Colonic mucosa (tissue), 4 donors: ENCODE measurements around the gene UCK1. TPM values are rescaled to one million over a fixed set of nuclear protein-coding genes. Genes with fewer than 3 reads are reported as not detected.

Experiments
- DNase-seq: peaks from one replicate; pipeline ENCODE4 v3.0.0-alpha.2; 2020
- H3K27ac ChIP-seq: fragments of 200-600 bp; one replicate; pipeline ENCODE4 v1.8.0; 2021
- H3K27me3 ChIP-seq: fragments of 200-600 bp; one replicate; pipeline ENCODE4 v1.8.0; 2021
- H3K36me3 ChIP-seq: fragments of 200-600 bp; one replicate; pipeline ENCODE4 v1.8.0; 2021
- H3K4me1 ChIP-seq: fragments of 200-600 bp; one replicate; pipeline ENCODE4 v1.8.0; 2021; ENCODE audit warnings: mild to moderate bottlenecking
- H3K4me3 ChIP-seq: fragments of 200-600 bp; one replicate; pipeline ENCODE4 v1.8.0; 2021
- H3K9ac ChIP-seq, 2 donors: one replicate each; pipeline ENCODE4 v1.7.0; 2013; ENCODE audit warnings: control low read depth in 2 of 2, low read depth in 2 of 2, low read length in 2 of 2
- H3K9me3 ChIP-seq: fragments of 200-600 bp; one replicate; pipeline ENCODE4 v1.8.0; 2021
- CTCF ChIP-seq: fragments of 200-600 bp; IDR thresholded peaks from one replicate; pipeline ENCODE4 v1.8.0; 2022; ENCODE audit warnings: antibody characterized with exemption, mild to moderate bottlenecking
- intact Hi-C: fragments of 100-400 bp; cut with DNase I; formaldehyde crosslinking; loops from one replicate; pipeline ENCODE4 v1.14.1; 2022
- total RNA-seq, 2 donors: library from RNA; stranded (reverse); fragmentation: NEBNext Ultra II Directional in 1 of 2; extraction: Animal tissue kit (Norgen Biotek cat#: 25700) in 1 of 2; gene quantifications; one replicate each; pipeline ENCODE4 v1.2.1, GENCODE V29; 2021
- donor health status: healthy.
- donor health status: DM: no; HTN: no; CAD: no.
- donor health status: DM: no; HTN: no; CAD: no.

The UCK1 gene
- total RNA-seq, 2 donors from 2014 or later, result 20.2 to 29.3 TPM

DNA sequence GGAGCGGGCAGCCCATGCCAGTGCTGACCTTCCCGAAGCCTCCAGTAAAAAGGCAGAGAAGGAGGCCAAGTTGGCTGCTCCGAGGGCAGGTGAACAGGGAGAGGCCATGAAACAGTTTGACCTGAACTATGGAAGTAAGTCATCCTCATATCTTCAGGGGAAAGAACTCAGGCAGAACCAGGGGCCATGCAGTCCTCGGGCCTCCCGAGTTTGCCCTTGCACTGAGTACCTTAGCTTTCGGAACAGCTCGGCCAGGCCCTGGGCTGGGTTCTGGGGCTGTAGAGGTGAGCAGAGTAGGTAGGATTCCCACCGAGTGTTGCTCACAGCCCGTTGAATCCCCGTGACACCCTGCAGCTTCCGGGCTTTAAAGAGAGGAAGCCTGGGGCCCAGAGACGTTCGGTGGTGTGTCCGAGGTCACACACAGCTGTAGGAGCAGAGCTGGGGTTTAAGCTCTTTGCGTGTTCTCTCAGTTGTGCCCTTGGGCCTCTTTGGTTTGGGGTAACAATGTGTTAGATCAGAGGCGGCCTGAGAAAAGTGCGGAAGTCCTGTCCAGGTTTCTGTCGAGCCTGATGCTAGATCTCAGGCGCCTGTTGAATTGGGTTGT is 53.1 kb downstream of the UCK1 start:
- no peak for TF ChIP-seq CTCF
- H3K9ac ChIP-seq, result no peak overlapping the region
- H3K36me3 ChIP-seq, result peaks cover 52% of the 10 kb centered on the region
- intact Hi-C loops, result loop anchor here (2.0 kb wide), 1 partner anchor 127 kb away; no protein-coding TSS in a partner anchor
- DNase-seq, result no peak
- no peaks in the 10 kb centered on the region for H3K27me3 ChIP-seq
- no peaks in the 10 kb centered on the region for H3K4me1 ChIP-seq
- no peaks in the 10 kb centered on the region for H3K9me3 ChIP-seq
- H3K27ac ChIP-seq, result no peak overlapping the region
- H3K4me3 ChIP-seq, result no peak overlapping the region

- no peaks in the 10 kb centered on the region for H3K27me3 ChIP-seq
- no peak overlapping the region for H3K27ac ChIP-seq
- H3K4me1 ChIP-seq, result no peaks in the 10 kb centered on the region
- no peak overlapping the region for H3K4me3 ChIP-seq
- no peaks in the 10 kb centered on the region for H3K9me3 ChIP-seq
- peaks cover 51% of the 10 kb centered on the region for H3K36me3 ChIP-seq
- DNase-seq, result no peak
- H3K9ac ChIP-seq, result no peak overlapping the region
- TF ChIP-seq CTCF, result no peak
- intact Hi-C loops, result no loop called here
Observed at GRCh38 chr9:131477367-131477766, 53.7 kb downstream of the UCK1 start.

DNA sequence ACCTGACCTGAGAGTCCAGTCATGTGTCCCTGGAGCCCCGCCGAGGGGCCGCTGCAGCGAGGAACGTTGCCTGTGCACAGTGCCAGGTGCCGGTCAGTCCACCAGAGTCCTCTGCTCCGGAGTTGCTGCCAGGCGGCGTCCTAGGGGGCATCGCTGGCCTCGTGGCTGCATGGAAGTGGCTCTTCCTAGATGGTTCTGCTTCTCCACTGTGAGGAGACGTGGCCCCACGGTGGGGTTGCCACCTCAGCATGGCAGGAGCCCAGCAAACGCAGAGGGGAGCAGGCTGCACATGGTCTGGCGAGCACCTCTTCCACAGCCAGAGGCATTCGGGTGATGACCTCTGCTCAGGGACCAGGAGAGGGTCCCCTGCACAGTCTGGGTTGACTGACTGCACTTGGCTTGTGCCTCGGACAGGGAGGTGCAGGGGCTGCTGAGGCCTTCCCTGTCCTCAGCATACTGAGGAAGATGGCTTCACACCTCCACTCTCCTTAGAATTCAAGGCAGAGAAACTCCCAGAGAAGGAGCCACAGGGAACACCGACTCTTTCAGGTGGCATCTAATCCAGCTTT is 54.2 kb downstream of the UCK1 start:
- DNase-seq, result no peak
- no peaks in the 10 kb centered on the region for H3K27me3 ChIP-seq
- H3K9ac ChIP-seq, result no peak overlapping the region
- H3K4me3 ChIP-seq, result no peak overlapping the region
- no peak overlapping the region for H3K27ac ChIP-seq
- H3K4me1 ChIP-seq, result no peaks in the 10 kb centered on the region
- intact Hi-C loops, result no loop called here
- H3K36me3 ChIP-seq, result peaks cover 46% of the 10 kb centered on the region
- no peaks in the 10 kb centered on the region for H3K9me3 ChIP-seq
- TF ChIP-seq CTCF, result no peak

GRCh38 chr9:131475956-131476776 is 54.9 kb downstream of the UCK1 start:
- no peak for TF ChIP-seq CTCF
- intact Hi-C loops, result no loop called here
- no peaks in the 10 kb centered on the region for H3K9me3 ChIP-seq
- no peak overlapping the region for H3K27ac ChIP-seq
- DNase-seq, result no peak
- no peaks in the 10 kb centered on the region for H3K4me1 ChIP-seq
- peaks cover 44% of the 10 kb centered on the region for H3K36me3 ChIP-seq
- H3K4me3 ChIP-seq, result no peak overlapping the region
- H3K27me3 ChIP-seq, result no peaks in the 10 kb centered on the region
- H3K9ac ChIP-seq, result no peak overlapping the region

DNA sequence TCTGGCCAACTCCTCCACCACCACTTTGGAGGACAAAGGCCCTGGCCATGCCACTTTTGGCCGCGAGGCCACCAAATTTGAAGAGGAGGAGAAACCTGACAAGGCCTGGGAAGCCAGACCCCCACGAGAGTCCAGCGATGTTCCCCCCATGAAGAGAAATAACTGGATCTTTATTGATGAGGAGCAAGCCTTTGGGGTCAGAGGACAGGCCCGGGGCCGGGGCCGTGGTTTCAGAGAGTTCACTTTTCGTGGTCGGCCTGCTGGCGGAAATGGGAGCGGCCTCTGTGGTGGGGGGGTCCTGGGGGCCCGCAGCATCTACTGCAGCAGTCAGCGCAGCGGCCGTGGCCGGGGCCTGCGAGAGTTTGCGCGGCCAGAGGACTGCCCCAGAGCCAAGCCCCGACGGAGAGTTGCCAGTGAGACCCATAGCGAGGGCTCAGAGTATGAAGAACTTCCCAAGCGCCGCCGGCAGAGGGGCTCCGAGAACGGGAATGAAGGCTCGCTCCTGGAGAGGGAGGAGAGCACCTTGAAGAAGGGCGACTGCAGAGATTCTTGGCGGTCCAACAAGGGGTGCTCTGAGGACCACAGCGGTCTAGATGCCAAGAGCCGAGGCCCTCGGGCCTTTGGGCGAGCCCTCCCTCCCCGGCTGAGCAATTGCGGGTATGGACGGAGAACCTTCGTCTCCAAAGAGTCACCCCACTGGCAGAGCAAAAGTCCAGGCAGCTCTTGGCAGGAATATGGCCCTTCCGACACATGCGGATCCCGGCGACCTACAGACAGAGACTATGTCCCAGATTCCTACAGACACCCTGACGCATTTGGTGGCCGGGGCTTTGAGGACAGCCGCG is 55.7 kb downstream of the UCK1 start:
- Histone ChIP-seq H3K9ac (no peak overlapping the region), H3K4me1 (no peaks in the 10 kb centered on the region), H3K4me3 (no peak overlapping the region), H3K36me3 (peaks cover 47% of the 10 kb centered on the region), H3K27ac (no peak overlapping the region), H3K9me3 (no peaks in the 10 kb centered on the region), H3K27me3 (no peaks in the 10 kb centered on the region)
- intact Hi-C loops, result no loop called here
- no peak for DNase-seq
- TF ChIP-seq CTCF, result no peak
